ENCODE data around the gene MSANTD3. TPM values are rescaled to one million over a fixed set of nuclear protein-coding genes. Genes with fewer than 3 reads are reported as not detected.

The MSANTD3 gene
- total RNA-seq, 1 donor: 76.1 TPM

- H3K4me3 ChIP-seq (ENCODE audit: low read depth, low read length): no peak overlapping the region
- no peak for DNase-seq (ENCODE audit: low read depth)
- no peak for TF ChIP-seq CTCF (IDR thresholded peaks at IDR 0.05; ENCODE audit: insufficient read depth, low read length)
Observed at GRCh38 chr9:100465274-100465673, 38.3 kb downstream of the MSANTD3 start.

- DNase-seq (ENCODE audit: low read depth): no peak
- TF ChIP-seq CTCF (IDR thresholded peaks at IDR 0.05; ENCODE audit: insufficient read depth, low read length): no peak
Observed at GRCh38 chr9:100465761-100466160, 38.8 kb downstream of the MSANTD3 start.

GRCh38 chr9:100466171-100466828, 39.4 kb downstream of the MSANTD3 start:
- peak; percentile 39 for DNase-seq (ENCODE audit: low read depth)
- no peak for TF ChIP-seq CTCF (IDR thresholded peaks at IDR 0.05; ENCODE audit: insufficient read depth, low read length)
- H3K4me3 ChIP-seq (ENCODE audit: low read depth, low read length): no peak overlapping the region

More at GRCh38 chr9:100465761-100466160, 38.8 kb downstream of the MSANTD3 start:
- no peak overlapping the region for H3K4me3 ChIP-seq (ENCODE audit: low read depth, low read length)

- TF ChIP-seq CTCF (IDR thresholded peaks at IDR 0.05; ENCODE audit: insufficient read depth, low read length): no peak
- no peak overlapping the region for H3K4me3 ChIP-seq (ENCODE audit: low read depth, low read length)
- no peak for DNase-seq (ENCODE audit: low read depth)
Observed at GRCh38 chr9:100466829-100467221, 39.9 kb downstream of the MSANTD3 start.

- no peak for TF ChIP-seq CTCF (IDR thresholded peaks at IDR 0.05; ENCODE audit: insufficient read depth, low read length)
- no peak overlapping the region for H3K4me3 ChIP-seq (ENCODE audit: low read depth, low read length)
- DNase-seq (ENCODE audit: low read depth): no peak
Observed at GRCh38 chr9:100468041-100468440, 41.1 kb downstream of the MSANTD3 start.

GRCh38 chr9:100472268-100472667, 45.3 kb downstream of the MSANTD3 start:
- DNase-seq (ENCODE audit: low read depth): no peak
- H3K4me3 ChIP-seq (ENCODE audit: low read depth, low read length): peak overlapping the region; percentile 74
- no peak for TF ChIP-seq CTCF (IDR thresholded peaks at IDR 0.05; ENCODE audit: insufficient read depth, low read length)

GRCh38 chr9:100472788-100473275, 45.9 kb downstream of the MSANTD3 start, which contains the start of gene TMEFF1:
Gene TMEFF1, plus strand, starts transcription at chr9:100473149. Its CDS starts 396 bp downstream, at chr9:100473545.
- peak; percentile 22 for TF ChIP-seq CTCF (IDR thresholded peaks at IDR 0.05; ENCODE audit: insufficient read depth, low read length)
- H3K4me3 ChIP-seq (ENCODE audit: low read depth, low read length): peak within 1 kb of the TSS; percentile 74
- no peak for DNase-seq (ENCODE audit: low read depth)

All from fibroblast of the aortic adventitia (primary cell).